Left ventricle myocardium superior (tissue), 1 donor: Measurements from ENCODE around the gene TSPY2. TPM values are rescaled to one million over a fixed set of nuclear protein-coding genes. Genes with fewer than 3 reads are reported as not detected.
"Not testable (repeated sequence)": the region's sequence is repeated elsewhere in the genome, so short reads cannot be mapped to it uniquely, and the experiment has no call there.

Source experiments
- ATAC-seq: fragments of 200-7000 bp; cut with Tn5 transposase; one replicate; pipeline ENCODE4 v1.9.1; 2020; ENCODE audit warnings: mild to moderate bottlenecking, moderate library complexity
- DNase-seq: peaks from one replicate; pipeline ENCODE4 v3.0.0-alpha.2; 2020
- intact Hi-C: fragments of 100-400 bp; cut with micrococcal nuclease; formaldehyde crosslinking; loops from one replicate; pipeline ENCODE4 v1.11.0; 2022
- long read RNA-seq: library from polyadenylated mRNA; unstranded; transcript quantifications from one replicate; pipeline ENCODE4 v2.0.0, GENCODE V29; 2021
- total RNA-seq: library from RNA; stranded (reverse); fragmentation: NEBNext Ultra II Directional; extraction: Animal tissue kit (Norgen Biotek cat#: 25700); gene quantifications from one replicate; pipeline ENCODE4 v1.2.1, GENCODE V29; 2021
- donor health status: DM: no; HTN: yes; CAD: no; lungs with severe emphysema.

Gene TSPY2, protein sequence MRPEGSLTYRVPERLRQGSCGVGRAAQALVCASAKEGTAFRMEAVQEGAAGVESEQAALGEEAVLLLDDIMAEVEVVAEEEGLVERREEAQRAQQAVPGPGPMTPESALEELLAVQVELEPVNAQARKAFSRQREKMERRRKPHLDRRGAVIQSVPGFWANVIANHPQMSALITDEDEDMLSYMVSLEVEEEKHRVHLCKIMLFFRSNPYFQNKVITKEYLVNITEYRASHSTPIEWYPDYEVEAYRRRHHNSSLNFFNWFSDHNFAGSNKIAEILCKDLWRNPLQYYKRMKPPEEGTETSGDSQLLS
- total RNA-seq: not detected
- long read RNA-seq: 0 reads

- intact Hi-C loops, DNase-seq, ATAC-seq: not testable (repeated sequence)
Measured at GRCh38 chrY:6245923-6246322, at the start of gene TSPY2. Gene TSPY2 (plus strand): TSS chrY:6246223. CDS start chrY:6246269, 46 bp downstream.

DNA sequence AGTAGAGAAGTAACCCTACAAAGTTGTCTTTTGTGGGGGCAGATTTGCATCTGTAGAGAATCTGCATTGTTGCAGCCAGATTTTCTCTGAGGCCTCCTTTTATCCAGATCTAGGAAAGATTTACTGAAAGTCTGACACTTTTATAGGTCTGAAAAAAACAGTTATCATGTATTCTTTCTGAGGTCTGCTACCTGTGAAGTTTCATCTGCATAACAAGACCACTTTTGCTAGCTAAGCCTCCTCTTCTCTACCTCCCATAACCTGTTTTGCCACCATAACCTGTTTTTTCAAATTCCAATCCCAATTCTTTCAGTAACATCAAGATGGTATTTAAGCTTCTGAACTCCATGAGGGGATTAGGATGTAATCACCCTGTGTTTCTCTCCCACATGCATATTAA lies 36.5 kb upstream of the TSPY2 start:
- ATAC-seq, DNase-seq, intact Hi-C loops: not testable (repeated sequence)

GRCh38 chrY:6217045-6217444 lies 29.0 kb upstream of the TSPY2 start:
- intact Hi-C loops, DNase-seq, ATAC-seq: not testable (repeated sequence)

DNA sequence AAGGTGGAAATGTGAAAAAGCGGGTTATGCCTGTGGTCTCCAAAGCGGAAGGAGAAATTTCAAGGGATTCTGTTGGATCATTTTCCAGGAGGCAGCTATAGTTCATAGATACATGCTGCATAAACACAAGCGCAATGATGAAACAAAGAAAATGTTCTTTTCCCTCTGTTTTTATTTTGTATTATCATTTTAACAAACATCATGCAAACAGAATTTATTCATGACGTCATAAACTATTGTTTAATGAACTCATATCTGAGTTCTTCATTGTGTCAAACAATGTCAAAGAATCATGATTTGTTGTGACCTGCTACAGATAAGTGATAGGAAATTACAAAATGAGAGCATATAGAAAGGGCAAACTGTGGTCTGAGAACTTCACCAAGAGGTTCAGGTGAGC lies 23.8 kb downstream of the TSPY2 start:
- intact Hi-C loops: not testable (repeated sequence)

More for the DNA sequence above, 23.8 kb downstream of the TSPY2 start:
- not testable (repeated sequence) for DNase-seq, ATAC-seq
